Parathyroid adenoma (tissue), 2 donors: ENCODE results near the gene DCXR.

Experiments used
- H2AFZ ChIP-seq: fragments of 300-600 bp; sonication (generic); one replicate; pipeline ENCODE4 v1.7.0; 2017; ENCODE audit warnings: antibody characterized with exemption, mild to moderate bottlenecking
- H3K27ac ChIP-seq: fragments of 300-600 bp; sonication (generic); one replicate; pipeline ENCODE4 v1.7.0; 2017
- H3K27me3 ChIP-seq: fragments of 300-600 bp; sonication (generic); one replicate; pipeline ENCODE4 v1.7.0; 2017; ENCODE audit warnings: low read length; ENCODE audit not compliant: control insufficient read depth, insufficient read depth
- H3K36me3 ChIP-seq: fragments of 300-600 bp; sonication (generic); one replicate; pipeline ENCODE4 v1.7.0; 2017; ENCODE audit warnings: low read length; ENCODE audit not compliant: control insufficient read depth, insufficient read depth
- H3K4me1 ChIP-seq: fragments of 300-600 bp; sonication (generic); one replicate; pipeline ENCODE4 v1.7.0; 2017; ENCODE audit warnings: control low read depth
- H3K4me2 ChIP-seq: fragments of 300-600 bp; sonication (generic); one replicate; pipeline ENCODE4 v1.7.0; 2017; ENCODE audit warnings: low read length
- H3K4me3 ChIP-seq: fragments of 300-600 bp; sonication (generic); one replicate; pipeline ENCODE4 v1.7.0; 2017; ENCODE audit warnings: low read depth, low read length
- H3K79me2 ChIP-seq: fragments of 300-600 bp; sonication (generic); one replicate; pipeline ENCODE4 v1.7.0; 2017; ENCODE audit warnings: control low read depth
- H3K9ac ChIP-seq: fragments of 300-600 bp; sonication (generic); one replicate; pipeline ENCODE4 v1.7.0; 2017; ENCODE audit warnings: mild to moderate bottlenecking
- H3K9me3 ChIP-seq: fragments of 300-600 bp; sonication (generic); one replicate; pipeline ENCODE4 v1.7.0; 2017; ENCODE audit warnings: low read length; ENCODE audit not compliant: control insufficient read depth
- TF ChIP-seq, protein P1 (sequence below): fragments of 300-600 bp; sonication (generic); IDR thresholded peaks from one replicate; pipeline ENCODE4 v1.7.0; 2017; ENCODE audit warnings: antibody characterized with exemption, mild to moderate bottlenecking
- donor health status: primary hyperparathyroidism.

DCXR gene

DNA sequence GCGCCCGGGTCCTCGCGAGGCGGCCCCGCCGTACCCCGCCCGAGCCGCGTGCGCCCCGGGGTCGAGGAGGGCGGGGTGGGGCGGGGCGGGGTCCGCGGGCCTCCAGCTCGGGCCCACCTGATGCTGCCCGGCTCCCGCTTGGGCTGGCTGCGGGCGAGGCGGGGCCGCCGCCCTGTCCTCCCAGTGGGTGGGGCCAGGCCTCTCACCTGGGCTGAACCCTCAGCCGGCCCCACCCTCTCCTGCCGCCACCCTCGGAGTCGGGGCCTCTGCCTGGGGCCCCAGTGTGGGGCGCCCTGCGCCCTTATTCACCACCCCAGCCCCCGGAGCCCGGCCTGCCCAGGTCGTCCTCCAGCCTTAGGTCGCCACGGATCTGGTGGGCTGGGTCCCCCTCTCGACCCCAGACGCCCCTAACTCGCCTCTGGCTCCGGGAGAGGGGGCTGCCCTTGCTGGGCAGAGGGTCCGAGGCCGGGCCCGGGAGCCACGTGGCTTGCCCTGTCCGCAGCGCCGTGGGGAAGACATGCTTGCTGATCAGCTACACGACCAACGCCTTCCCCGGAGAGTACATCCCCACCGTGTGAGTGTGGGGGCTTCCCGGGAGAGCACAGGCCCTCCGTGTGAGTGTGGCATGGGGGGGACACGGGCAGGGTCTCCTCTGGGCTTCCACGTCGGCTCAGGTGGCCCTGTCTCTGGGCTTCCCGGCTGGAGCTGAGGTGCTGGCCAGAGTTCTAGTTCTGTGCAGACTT is 5.4 kb downstream of the DCXR start:
- Histone ChIP-seq H3K4me3 (peak overlapping the region; percentile 34), H3K36me3 (no peaks in the 10 kb centered on the region), H2AFZ (no peak overlapping the region), H3K4me1 (peaks cover 10% of the 10 kb centered on the region), H3K27ac (no peak overlapping the region), H3K9ac (no peak overlapping the region), H3K27me3 (no peaks in the 10 kb centered on the region), H3K4me2 (peak overlapping the region; percentile 66), H3K9me3 (no peaks in the 10 kb centered on the region), H3K79me2 (no peaks in the 10 kb centered on the region)
- TF ChIP-seq, protein P1, sequence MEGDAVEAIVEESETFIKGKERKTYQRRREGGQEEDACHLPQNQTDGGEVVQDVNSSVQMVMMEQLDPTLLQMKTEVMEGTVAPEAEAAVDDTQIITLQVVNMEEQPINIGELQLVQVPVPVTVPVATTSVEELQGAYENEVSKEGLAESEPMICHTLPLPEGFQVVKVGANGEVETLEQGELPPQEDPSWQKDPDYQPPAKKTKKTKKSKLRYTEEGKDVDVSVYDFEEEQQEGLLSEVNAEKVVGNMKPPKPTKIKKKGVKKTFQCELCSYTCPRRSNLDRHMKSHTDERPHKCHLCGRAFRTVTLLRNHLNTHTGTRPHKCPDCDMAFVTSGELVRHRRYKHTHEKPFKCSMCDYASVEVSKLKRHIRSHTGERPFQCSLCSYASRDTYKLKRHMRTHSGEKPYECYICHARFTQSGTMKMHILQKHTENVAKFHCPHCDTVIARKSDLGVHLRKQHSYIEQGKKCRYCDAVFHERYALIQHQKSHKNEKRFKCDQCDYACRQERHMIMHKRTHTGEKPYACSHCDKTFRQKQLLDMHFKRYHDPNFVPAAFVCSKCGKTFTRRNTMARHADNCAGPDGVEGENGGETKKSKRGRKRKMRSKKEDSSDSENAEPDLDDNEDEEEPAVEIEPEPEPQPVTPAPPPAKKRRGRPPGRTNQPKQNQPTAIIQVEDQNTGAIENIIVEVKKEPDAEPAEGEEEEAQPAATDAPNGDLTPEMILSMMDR, result no peak

- H3K27ac ChIP-seq, result peak within 1 kb of the TSS; percentile 39
- H3K79me2 ChIP-seq, result no peaks in the 10 kb centered on the region
- H3K4me1 ChIP-seq, result peaks cover 6% of the 10 kb centered on the region
- peak within 1 kb of the TSS; percentile 68 for H3K4me3 ChIP-seq
- no peak within 1 kb of the TSS for H3K9ac ChIP-seq
- H3K36me3 ChIP-seq, result no peaks in the 10 kb centered on the region
- H2AFZ ChIP-seq, result peak within 1 kb of the TSS; percentile 92
- TF ChIP-seq, protein P1, result no peak
- H3K9me3 ChIP-seq, result no peaks in the 10 kb centered on the region
- H3K27me3 ChIP-seq, result no peaks in the 10 kb centered on the region
- peak within 1 kb of the TSS; percentile 89 for H3K4me2 ChIP-seq
These were observed 6.1 kb downstream of the DCXR start, which contains the start of gene RAC3 for GRCh38 chr17:82031303-82031884. Gene RAC3, plus strand, starts transcription at chr17:82031678. Its CDS starts 84 bp downstream, at chr17:82031762.

GRCh38 chr17:82030470-82031302 is 6.8 kb downstream of the DCXR start:
- no peak overlapping the region for H3K9ac ChIP-seq
- H3K27me3 ChIP-seq, result no peaks in the 10 kb centered on the region
- peak overlapping the region; percentile 68 for H3K4me3 ChIP-seq
- no peaks in the 10 kb centered on the region for H3K9me3 ChIP-seq
- TF ChIP-seq, protein P1, result peak; percentile 93
- peak overlapping the region; percentile 89 for H3K4me2 ChIP-seq
- no peaks in the 10 kb centered on the region for H3K79me2 ChIP-seq
- no peaks in the 10 kb centered on the region for H3K36me3 ChIP-seq
- H2AFZ ChIP-seq, result peak overlapping the region; percentile 92
- peaks cover 6% of the 10 kb centered on the region for H3K4me1 ChIP-seq
- H3K27ac ChIP-seq, result peak overlapping the region; percentile 39

GRCh38 chr17:82029990-82030469 is 7.5 kb downstream of the DCXR start:
- H3K79me2 ChIP-seq, result no peaks in the 10 kb centered on the region
- no peak overlapping the region for H3K4me3 ChIP-seq

More at GRCh38 chr17:82029990-82030469, 7.5 kb downstream of the DCXR start:
- Histone ChIP-seq H3K4me2 (peak overlapping the region; percentile 26), H3K27me3 (no peaks in the 10 kb centered on the region), H3K4me1 (peaks cover 6% of the 10 kb centered on the region), H3K36me3 (no peaks in the 10 kb centered on the region), H3K9ac (no peak overlapping the region), H2AFZ (peak overlapping the region; percentile 92), H3K9me3 (no peaks in the 10 kb centered on the region), H3K27ac (no peak overlapping the region)
- TF ChIP-seq, protein P1, result no peak
